Measurements from ENCODE around the gene LRP1B.

The LRP1B gene

GRCh38 chr2:141317986-141318385 lies 812.8 kb downstream of the LRP1B start:
- TF ChIP-seq CTCF (IDR thresholded peaks at IDR 0.05; ENCODE audit: low read depth, low read length, missing control alignments), result no peak
- H3K4me3 ChIP-seq (replicated peaks; ENCODE audit: low read depth, low read length), result no peak overlapping the region
- DNase-seq (ENCODE audit: extremely low read depth, low read depth), result no peak

GRCh38 chr2:141316606-141317005 lies 814.2 kb downstream of the LRP1B start:
- no peak for DNase-seq (ENCODE audit: extremely low read depth, low read depth)
- H3K4me3 ChIP-seq (replicated peaks; ENCODE audit: low read depth, low read length), result no peak overlapping the region
- TF ChIP-seq CTCF (IDR thresholded peaks at IDR 0.05; ENCODE audit: low read depth, low read length, missing control alignments), result no peak

- H3K4me3 ChIP-seq (replicated peaks; ENCODE audit: low read depth, low read length), result no peak overlapping the region
- DNase-seq (ENCODE audit: extremely low read depth, low read depth), result no peak
- no peak for TF ChIP-seq CTCF (IDR thresholded peaks at IDR 0.05; ENCODE audit: low read depth, low read length, missing control alignments)
These were observed 814.7 kb downstream of the LRP1B start for GRCh38 chr2:141316103-141316502.

GRCh38 chr2:141313972-141314371 lies 816.8 kb downstream of the LRP1B start:
- TF ChIP-seq CTCF (IDR thresholded peaks at IDR 0.05; ENCODE audit: low read depth, low read length, missing control alignments), result no peak
- DNase-seq (ENCODE audit: extremely low read depth, low read depth), result no peak
- no peak overlapping the region for H3K4me3 ChIP-seq (replicated peaks; ENCODE audit: low read depth, low read length)

GRCh38 chr2:141311430-141311829 lies 819.4 kb downstream of the LRP1B start:
- H3K4me3 ChIP-seq (replicated peaks; ENCODE audit: low read depth, low read length), result no peak overlapping the region
- DNase-seq (ENCODE audit: extremely low read depth, low read depth), result no peak
- no peak for TF ChIP-seq CTCF (IDR thresholded peaks at IDR 0.05; ENCODE audit: low read depth, low read length, missing control alignments)

- DNase-seq (ENCODE audit: extremely low read depth, low read depth), result no peak
- no peak overlapping the region for H3K4me3 ChIP-seq (replicated peaks; ENCODE audit: low read depth, low read length)
- TF ChIP-seq CTCF (IDR thresholded peaks at IDR 0.05; ENCODE audit: low read depth, low read length, missing control alignments), result no peak
These were observed 824.4 kb downstream of the LRP1B start for GRCh38 chr2:141306368-141306767.

GRCh38 chr2:141301551-141301950 lies 829.3 kb downstream of the LRP1B start:
- no peak for TF ChIP-seq CTCF (IDR thresholded peaks at IDR 0.05; ENCODE audit: low read depth, low read length, missing control alignments)
- no peak overlapping the region for H3K4me3 ChIP-seq (replicated peaks; ENCODE audit: low read depth, low read length)
- no peak for DNase-seq (ENCODE audit: extremely low read depth, low read depth)
